NT2/D1 (cell line): Measurements from ENCODE around the gene HECW1.

Experiments used
- DNase-seq: peaks from one replicate; pipeline ENCODE4 v3.0.0-alpha.2; 2011; ENCODE audit warnings: low read depth, low spot score
- H3K27me3 ChIP-seq: 2 replicates; pipeline ENCODE4 v1.6.0; 2011; ENCODE audit warnings: mild to moderate bottlenecking; ENCODE audit not compliant: insufficient read length, insufficient read depth
- H3K36me3 ChIP-seq: 2 replicates; pipeline ENCODE4 v1.6.1; 2011; ENCODE audit warnings: mild to moderate bottlenecking, low read length, mixed read lengths; ENCODE audit not compliant: insufficient read depth, insufficient read length
- H3K4me1 ChIP-seq: 2 replicates; pipeline ENCODE4 v1.5.1; 2011; ENCODE audit not compliant: insufficient read depth, insufficient read length
- H3K4me3 ChIP-seq: 2 replicates; pipeline ENCODE4 v1.5.1; 2011; ENCODE audit warnings: low read depth; ENCODE audit not compliant: insufficient read length
- H3K9ac ChIP-seq: 2 replicates; pipeline ENCODE4 v1.6.0; 2011; ENCODE audit warnings: low read depth; ENCODE audit not compliant: insufficient read length
- H3K9me3 ChIP-seq: 2 replicates; pipeline ENCODE4 v1.5.1; 2011; ENCODE audit warnings: mild to moderate bottlenecking, low read length; ENCODE audit not compliant: insufficient read depth
- SUZ12 ChIP-seq: IDR thresholded peaks from 2 replicates; pipeline ENCODE4 v1.6.1; 2011; ENCODE audit not compliant: insufficient read length, insufficient read depth; ENCODE audit errors: extremely low read depth
- YY1 ChIP-seq: IDR thresholded peaks from 2 replicates; pipeline ENCODE4 v1.6.1; 2011; ENCODE audit not compliant: insufficient read length, insufficient read depth
- ZNF274 ChIP-seq: IDR thresholded peaks from 2 replicates; pipeline ENCODE4 v1.6.1; 2011; ENCODE audit warnings: mild to moderate bottlenecking, low read depth, low read length

Gene HECW1

GRCh38 chr7:43511029-43511428 is 398.6 kb downstream of the HECW1 start:
- no peaks in the 10 kb centered on the region for H3K36me3 ChIP-seq
- no peaks in the 10 kb centered on the region for H3K4me1 ChIP-seq
- DNase-seq, result no peak
- no peak overlapping the region for H3K9ac ChIP-seq
- H3K4me3 ChIP-seq, result no peak overlapping the region
- TF ChIP-seq ZNF274 (no peak), SUZ12 (no peak), YY1 (no peak)
- H3K9me3 ChIP-seq, result no peaks in the 10 kb centered on the region
- H3K27me3 ChIP-seq, result no peaks in the 10 kb centered on the region

GRCh38 chr7:43511769-43512515 is 399.5 kb downstream of the HECW1 start:
- H3K4me1 ChIP-seq, result no peaks in the 10 kb centered on the region
- H3K36me3 ChIP-seq, result no peaks in the 10 kb centered on the region
- DNase-seq, result no peak
- TF ChIP-seq SUZ12 (no peak), YY1 (no peak), ZNF274 (no peak)
- no peaks in the 10 kb centered on the region for H3K27me3 ChIP-seq
- H3K9ac ChIP-seq, result no peak overlapping the region
- H3K9me3 ChIP-seq, result no peaks in the 10 kb centered on the region
- H3K4me3 ChIP-seq, result no peak overlapping the region

- Histone ChIP-seq H3K36me3 (no peaks in the 10 kb centered on the region), H3K27me3 (no peaks in the 10 kb centered on the region), H3K9ac (no peak overlapping the region), H3K4me1 (no peaks in the 10 kb centered on the region), H3K4me3 (no peak overlapping the region), H3K9me3 (no peaks in the 10 kb centered on the region)
- DNase-seq, result no peak
- TF ChIP-seq ZNF274, result no peak
- no peak for TF ChIP-seq SUZ12
- TF ChIP-seq YY1, result no peak
Observed at GRCh38 chr7:43513251-43513650, 400.8 kb downstream of the HECW1 start.

- TF ChIP-seq ZNF274 (no peak), SUZ12 (no peak), YY1 (no peak)
- Histone ChIP-seq H3K4me1 (no peaks in the 10 kb centered on the region), H3K27me3 (no peaks in the 10 kb centered on the region), H3K9ac (no peak overlapping the region), H3K4me3 (no peak overlapping the region), H3K36me3 (no peaks in the 10 kb centered on the region), H3K9me3 (no peaks in the 10 kb centered on the region)
- no peak for DNase-seq
Observed at GRCh38 chr7:43516581-43517342, 404.3 kb downstream of the HECW1 start.

- TF ChIP-seq SUZ12 (no peak), YY1 (no peak), ZNF274 (no peak)
- no peaks in the 10 kb centered on the region for H3K9me3 ChIP-seq
- no peak overlapping the region for H3K4me3 ChIP-seq
- peaks cover 3% of the 10 kb centered on the region for H3K4me1 ChIP-seq
- no peak overlapping the region for H3K9ac ChIP-seq
- no peaks in the 10 kb centered on the region for H3K27me3 ChIP-seq
- no peaks in the 10 kb centered on the region for H3K36me3 ChIP-seq
- no peak for DNase-seq
Observed at GRCh38 chr7:43517464-43517863, 405.0 kb downstream of the HECW1 start.

- Histone ChIP-seq H3K9ac (no peak overlapping the region), H3K4me1 (peaks cover 4% of the 10 kb centered on the region), H3K9me3 (no peaks in the 10 kb centered on the region), H3K4me3 (no peak overlapping the region), H3K27me3 (no peaks in the 10 kb centered on the region), H3K36me3 (no peaks in the 10 kb centered on the region)
- no peak for TF ChIP-seq ZNF274
- DNase-seq, result no peak
Observed at GRCh38 chr7:43520201-43520600, 407.8 kb downstream of the HECW1 start.

- H3K36me3 ChIP-seq, result no peaks in the 10 kb centered on the region
- no peak for DNase-seq
- TF ChIP-seq YY1 (no peak), SUZ12 (no peak), ZNF274 (no peak)
- peaks cover 4% of the 10 kb centered on the region for H3K4me1 ChIP-seq
- no peaks in the 10 kb centered on the region for H3K27me3 ChIP-seq
- no peak overlapping the region for H3K9ac ChIP-seq
- no peaks in the 10 kb centered on the region for H3K9me3 ChIP-seq
- no peak overlapping the region for H3K4me3 ChIP-seq
Observed at GRCh38 chr7:43522406-43523156, 410.1 kb downstream of the HECW1 start.
